Smooth muscle cell (in vitro differentiated cells): ENCODE data around the gene GABPB2. TPM values are rescaled to one million over a fixed set of nuclear protein-coding genes. Genes with fewer than 3 reads are reported as not detected.

Experiments
- DNase-seq: peaks from one replicate; lab custom pipeline; 2025; ENCODE audit not compliant: unreplicated experiment; lab: John Stamatoyannopoulos, UW
- H2AFZ ChIP-seq: fragments of 200-600 bp; sonication (generic); 2 replicates; pipeline ENCODE4 v1.6.0; 2016; ENCODE audit warnings: antibody characterized with exemption, low read depth, mild to moderate bottlenecking
- H3F3A ChIP-seq: fragments of 200-600 bp; sonication (generic); 2 replicates; pipeline ENCODE4 v1.6.0; 2017; ENCODE audit warnings: antibody characterized with exemption, low read depth
- H3K27ac ChIP-seq: fragments of 200-600 bp; sonication (generic); 2 replicates; pipeline ENCODE4 v1.5.1; 2016; ENCODE audit warnings: low read depth, mild to moderate bottlenecking
- H3K27me3 ChIP-seq: fragments of 200-600 bp; sonication (generic); 2 replicates; pipeline ENCODE4 v1.6.1; 2016; ENCODE audit warnings: low read depth, mild to moderate bottlenecking
- H3K36me3 ChIP-seq: fragments of 200-600 bp; sonication (generic); 2 replicates; pipeline ENCODE4 v1.5.1; 2016; ENCODE audit warnings: low read depth
- H3K4me1 ChIP-seq: fragments of 200-600 bp; sonication (generic); 2 replicates; pipeline ENCODE4 v1.5.1; 2016; ENCODE audit warnings: low read depth
- H3K4me2 ChIP-seq: fragments of 200-600 bp; sonication (generic); 2 replicates; pipeline ENCODE4 v1.6.0; 2016; ENCODE audit warnings: mild to moderate bottlenecking
- H3K4me3 ChIP-seq: fragments of 200-600 bp; sonication (generic); 2 replicates; pipeline ENCODE4 v1.5.1; 2016; ENCODE audit warnings: mild to moderate bottlenecking
- H3K79me2 ChIP-seq: fragments of 200-600 bp; sonication (generic); 2 replicates; pipeline ENCODE4 v1.6.0; 2016; ENCODE audit warnings: low read depth, mild to moderate bottlenecking
- H3K9ac ChIP-seq: fragments of 200-600 bp; sonication (generic); 2 replicates; pipeline ENCODE4 v1.6.0; 2016; ENCODE audit warnings: low read depth
- H3K9me3 ChIP-seq: fragments of 200-600 bp; sonication (generic); replicated peaks from 2 replicates; pipeline ENCODE4 v1.5.1; 2016; ENCODE audit warnings: low read depth
- H4K20me1 ChIP-seq: fragments of 200-600 bp; sonication (generic); 2 replicates; pipeline ENCODE4 v1.6.0; 2016; ENCODE audit warnings: low read depth
- WGBS: methylation state at CpG from one replicate; pipeline ENCODE4 v1.1.7; 2016; ENCODE audit warnings: low lambda C conversion rate; 5-methylcytosine and 5-hydroxymethylcytosine counted together
- polyA plus RNA-seq: library from polyadenylated mRNA; unstranded; fragments of >200 nt; fragmentation: Nextera tagmentation; extraction: Ambion mirVana; gene quantifications from 2 replicates; pipeline ENCODE4 v1.2.1, GENCODE V29; 2016
- total RNA-seq: library from RNA; depleted of rRNA; stranded (reverse); fragments of >200 nt; gene quantifications from 2 replicates; pipeline ENCODE4 v1.2.3, GENCODE V29; 2014
- TF ChIP-seq, protein P1 (sequence below): fragments of 200-600 bp; sonication (generic); IDR thresholded peaks from 2 replicates; pipeline ENCODE4 v1.5.1; 2017; ENCODE audit warnings: borderline replicate concordance, mild to moderate bottlenecking, antibody characterized with exemption; ENCODE audit not compliant: insufficient read depth, poor library complexity, severe bottlenecking

GABPB2 gene
- total and polyA plus RNA-seq, 2 experiments from 2014 or later: 1.3 to 3.6 TPM

DNA sequence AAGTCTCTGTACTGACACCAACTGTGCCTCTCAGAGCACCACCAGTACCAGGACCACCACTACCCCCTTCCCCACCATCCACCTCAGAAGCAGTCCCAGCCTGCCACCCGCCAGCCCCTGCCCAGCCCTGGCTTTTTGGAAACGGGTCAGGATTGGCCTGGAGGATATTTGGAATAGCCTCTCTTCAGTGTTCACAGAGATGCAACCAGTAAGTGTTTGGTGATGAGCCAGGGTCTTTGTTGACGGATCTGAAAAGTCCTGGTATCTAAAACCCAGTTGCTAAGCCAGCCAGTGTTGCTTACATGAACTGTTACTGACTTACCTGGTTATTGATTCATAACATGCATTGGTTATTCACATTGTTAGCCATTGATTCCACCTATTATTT is 21.9 kb upstream of the GABPB2 start:
- peaks cover 4% of the 10 kb centered on the region for H3K36me3 ChIP-seq
- H4K20me1 ChIP-seq: peaks cover 8% of the 10 kb centered on the region
- no peak overlapping the region for H3K9ac ChIP-seq
- no peak for DNase-seq
- no peaks in the 10 kb centered on the region for H3K9me3 ChIP-seq
- peak overlapping the region; percentile 45 for H3K27ac ChIP-seq
- 28% methylated on average over 3 of the region's 3 CpGs for WGBS
- no peaks in the 10 kb centered on the region for H3K79me2 ChIP-seq
- TF ChIP-seq, protein P1, sequence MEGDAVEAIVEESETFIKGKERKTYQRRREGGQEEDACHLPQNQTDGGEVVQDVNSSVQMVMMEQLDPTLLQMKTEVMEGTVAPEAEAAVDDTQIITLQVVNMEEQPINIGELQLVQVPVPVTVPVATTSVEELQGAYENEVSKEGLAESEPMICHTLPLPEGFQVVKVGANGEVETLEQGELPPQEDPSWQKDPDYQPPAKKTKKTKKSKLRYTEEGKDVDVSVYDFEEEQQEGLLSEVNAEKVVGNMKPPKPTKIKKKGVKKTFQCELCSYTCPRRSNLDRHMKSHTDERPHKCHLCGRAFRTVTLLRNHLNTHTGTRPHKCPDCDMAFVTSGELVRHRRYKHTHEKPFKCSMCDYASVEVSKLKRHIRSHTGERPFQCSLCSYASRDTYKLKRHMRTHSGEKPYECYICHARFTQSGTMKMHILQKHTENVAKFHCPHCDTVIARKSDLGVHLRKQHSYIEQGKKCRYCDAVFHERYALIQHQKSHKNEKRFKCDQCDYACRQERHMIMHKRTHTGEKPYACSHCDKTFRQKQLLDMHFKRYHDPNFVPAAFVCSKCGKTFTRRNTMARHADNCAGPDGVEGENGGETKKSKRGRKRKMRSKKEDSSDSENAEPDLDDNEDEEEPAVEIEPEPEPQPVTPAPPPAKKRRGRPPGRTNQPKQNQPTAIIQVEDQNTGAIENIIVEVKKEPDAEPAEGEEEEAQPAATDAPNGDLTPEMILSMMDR: no peak
- peaks cover 34% of the 10 kb centered on the region for H3F3A ChIP-seq
- no peaks in the 10 kb centered on the region for H3K4me1 ChIP-seq
- H3K27me3 ChIP-seq: no peaks in the 10 kb centered on the region
- H3K4me2 ChIP-seq: peak overlapping the region; percentile 89
- no peak overlapping the region for H2AFZ ChIP-seq
- H3K4me3 ChIP-seq: peak overlapping the region; percentile 69

DNA sequence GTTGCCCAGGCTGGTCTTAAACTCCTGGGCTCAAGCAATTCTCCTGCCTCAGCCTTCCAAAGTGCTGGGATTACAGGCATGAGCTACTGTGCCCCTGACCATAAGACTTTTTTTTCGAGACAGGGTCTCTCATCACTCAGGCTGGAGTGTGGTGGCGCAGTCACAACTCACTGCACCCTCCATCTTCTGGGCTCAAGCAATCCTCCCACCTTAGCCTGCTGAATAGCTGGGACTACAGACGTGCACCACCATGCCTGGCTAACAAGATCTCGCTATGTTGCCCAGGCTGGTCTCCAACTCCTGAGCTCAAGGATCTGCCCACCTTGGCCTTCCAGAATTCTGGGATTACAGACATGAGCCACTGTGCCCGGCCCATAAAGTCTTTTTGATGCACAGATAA is 21.1 kb upstream of the GABPB2 start:
- no peaks in the 10 kb centered on the region for H3K9me3 ChIP-seq
- peaks cover 16% of the 10 kb centered on the region for H4K20me1 ChIP-seq
- DNase-seq: no peak
- H3K4me1 ChIP-seq: no peaks in the 10 kb centered on the region
- H3K9ac ChIP-seq: no peak overlapping the region
- TF ChIP-seq, protein P1: no peak
- peak overlapping the region; percentile 23 for H3K4me2 ChIP-seq
- 96% methylated on average over 5 of the region's 5 CpGs for WGBS
- H3F3A ChIP-seq: peaks cover 41% of the 10 kb centered on the region
- H3K79me2 ChIP-seq: peaks cover 3% of the 10 kb centered on the region
- H3K4me3 ChIP-seq: no peak overlapping the region
- H3K36me3 ChIP-seq: peaks cover 9% of the 10 kb centered on the region
- H3K27ac ChIP-seq: no peak overlapping the region
- H3K27me3 ChIP-seq: no peaks in the 10 kb centered on the region
- H2AFZ ChIP-seq: no peak overlapping the region

DNA sequence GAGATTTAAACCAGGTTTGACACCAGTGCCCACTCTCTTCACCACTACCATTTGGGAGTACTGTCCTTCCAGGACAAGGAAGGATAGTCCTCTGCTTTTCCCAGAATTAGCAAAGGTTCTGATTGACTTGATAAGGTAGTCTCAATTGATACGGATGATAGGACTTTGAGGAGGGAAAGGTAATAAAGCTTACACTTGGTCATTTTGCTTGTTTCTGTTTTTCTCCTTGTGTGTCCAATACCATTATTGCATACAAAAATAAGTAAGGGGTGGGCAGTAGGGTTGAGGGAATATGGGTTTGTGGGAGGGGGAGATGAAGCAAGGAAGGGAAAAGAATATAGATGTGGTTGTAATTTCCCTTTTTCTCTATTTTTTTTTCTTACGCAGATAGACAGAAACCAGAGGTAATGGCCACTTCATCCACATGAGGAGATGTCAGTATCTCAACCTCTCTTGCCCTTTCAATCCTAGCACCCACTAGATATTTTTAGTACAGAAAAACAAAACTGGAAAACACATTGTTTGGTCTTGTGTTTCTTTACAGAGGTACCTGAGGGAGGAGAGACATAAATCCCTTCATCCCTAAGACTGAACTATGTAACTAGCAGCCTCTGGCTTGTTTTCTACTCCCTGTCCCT is 20.4 kb upstream of the GABPB2 start:
- peaks cover 9% of the 10 kb centered on the region for H3K79me2 ChIP-seq
- H3K4me3 ChIP-seq: no peak overlapping the region
- peaks cover 23% of the 10 kb centered on the region for H4K20me1 ChIP-seq
- WGBS: 86% methylated on average over 2 of the region's 2 CpGs
- peaks cover 48% of the 10 kb centered on the region for H3F3A ChIP-seq
- no peaks in the 10 kb centered on the region for H3K27me3 ChIP-seq
- no peak overlapping the region for H3K9ac ChIP-seq
- H2AFZ ChIP-seq: no peak overlapping the region
- H3K36me3 ChIP-seq: peaks cover 9% of the 10 kb centered on the region
- H3K4me2 ChIP-seq: no peak overlapping the region
- no peaks in the 10 kb centered on the region for H3K9me3 ChIP-seq
- no peak for DNase-seq
- H3K27ac ChIP-seq: peak overlapping the region; percentile 32
- no peaks in the 10 kb centered on the region for H3K4me1 ChIP-seq
- TF ChIP-seq, protein P1: no peak
